HG03095 (cell line): Measurements from ENCODE around the gene VTI1B.
A peak's percentile ranks its signal among the peaks of the same experiment; 100 is the strongest.
"Not testable (repeated sequence)": the region's sequence is repeated elsewhere in the genome, so short reads cannot be mapped to it uniquely, and the experiment has no call there.

Experiments used
- ATAC-seq: cut with Tn5 transposase; IDR thresholded peaks from one replicate; pipeline ENCODE4 v1.9.1; 2021; ENCODE audit warnings: moderate library complexity; ENCODE audit not compliant: unreplicated experiment

The VTI1B gene

DNA sequence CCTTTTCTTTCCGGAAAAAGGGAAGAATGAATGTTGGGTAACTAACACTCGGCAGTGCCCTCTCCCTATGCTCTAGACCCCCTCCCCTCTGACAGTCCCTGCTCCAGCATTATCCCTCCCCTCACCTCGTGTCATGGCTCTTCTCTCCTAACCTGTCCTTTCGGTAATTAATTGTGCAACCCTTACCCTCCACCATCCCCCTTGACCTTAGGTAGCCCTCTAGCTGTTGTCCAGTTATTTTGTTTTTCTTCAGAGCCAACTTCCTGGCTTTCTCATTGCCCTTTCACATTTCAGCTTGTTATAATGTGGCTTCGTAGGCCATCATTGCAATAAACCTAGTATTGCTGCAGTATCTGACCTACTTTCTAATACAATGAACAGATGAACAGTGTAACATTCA is 43.5 kb downstream of the VTI1B start:
- ATAC-seq, result no peak

DNA sequence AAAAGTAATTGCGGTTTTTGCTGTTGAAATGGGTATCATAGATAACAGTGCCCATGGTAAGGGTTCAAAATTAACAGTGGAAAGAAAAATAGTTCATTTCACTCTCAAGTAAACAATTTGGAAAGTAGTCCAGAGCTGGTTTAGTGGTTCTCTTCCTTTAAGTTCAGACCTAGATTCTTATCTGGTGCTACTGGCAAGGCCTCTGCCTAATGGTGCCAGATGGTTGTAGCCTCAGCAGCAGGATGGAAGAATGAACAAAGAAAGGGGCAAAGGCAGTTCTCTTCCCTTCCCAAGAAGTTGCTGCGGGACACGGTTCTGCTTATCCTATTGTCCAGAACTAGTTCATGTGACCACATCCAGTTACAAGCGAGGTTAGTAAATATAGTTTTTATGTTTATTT is 44.2 kb downstream of the VTI1B start:
- no peak for ATAC-seq

DNA sequence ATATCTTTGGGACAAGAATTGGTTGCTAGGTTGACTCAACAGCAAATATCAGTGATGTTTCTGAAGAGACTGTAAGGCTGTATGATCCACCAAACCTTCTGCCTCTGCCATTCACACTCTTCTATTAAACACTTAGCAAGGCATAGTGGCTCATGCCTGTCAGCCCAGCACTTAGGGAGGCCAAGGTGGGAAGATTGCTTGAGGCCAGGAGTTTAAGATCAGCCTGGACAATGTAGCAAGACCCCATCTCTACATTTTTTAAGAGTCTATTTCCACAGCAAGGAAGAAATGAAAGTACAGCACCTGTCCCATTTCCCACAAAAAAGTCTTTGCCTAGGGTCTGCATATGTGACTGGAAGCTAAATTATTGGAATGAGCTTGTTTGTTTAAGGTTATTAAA is 46.9 kb downstream of the VTI1B start:
- no peak for ATAC-seq

DNA sequence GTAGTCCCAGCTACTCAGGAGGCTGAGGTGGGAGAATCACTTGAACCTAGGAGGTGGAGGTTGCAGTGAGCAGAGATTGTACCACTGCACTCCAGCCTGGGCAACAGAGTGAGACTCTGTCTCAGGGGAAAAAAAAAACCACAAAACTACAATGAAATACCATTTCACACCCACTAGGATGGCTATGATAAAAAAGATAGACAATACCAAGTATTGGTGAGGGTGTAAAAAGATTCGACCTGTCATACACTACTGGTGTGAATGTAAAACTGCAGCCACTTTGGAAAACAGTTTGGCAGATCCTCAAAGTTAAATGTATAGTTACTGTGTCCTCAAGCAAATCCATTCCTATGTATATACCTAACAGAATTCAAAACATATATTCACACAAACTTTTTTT is 48.3 kb downstream of the VTI1B start:
- not testable (repeated sequence) for ATAC-seq

DNA sequence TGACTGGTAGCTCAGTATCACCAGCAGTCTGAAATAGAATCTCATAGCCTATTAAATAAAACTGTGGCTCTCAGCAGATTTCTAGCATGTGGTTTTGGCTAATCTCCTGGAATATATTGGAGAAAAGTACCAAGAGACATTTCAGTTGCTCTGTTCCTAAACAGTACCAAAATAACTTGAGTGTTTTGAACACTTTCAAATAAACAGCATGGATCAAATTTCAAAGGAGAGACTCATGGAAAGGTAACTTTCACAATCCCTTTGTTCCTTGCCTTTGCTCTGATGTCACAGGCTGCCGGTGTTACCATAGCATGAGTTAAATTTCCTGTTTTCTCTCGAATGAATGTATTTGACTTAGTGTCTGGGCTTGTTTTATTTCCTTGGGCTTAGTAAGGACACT is 51.3 kb downstream of the VTI1B start:
- no peak for ATAC-seq

DNA sequence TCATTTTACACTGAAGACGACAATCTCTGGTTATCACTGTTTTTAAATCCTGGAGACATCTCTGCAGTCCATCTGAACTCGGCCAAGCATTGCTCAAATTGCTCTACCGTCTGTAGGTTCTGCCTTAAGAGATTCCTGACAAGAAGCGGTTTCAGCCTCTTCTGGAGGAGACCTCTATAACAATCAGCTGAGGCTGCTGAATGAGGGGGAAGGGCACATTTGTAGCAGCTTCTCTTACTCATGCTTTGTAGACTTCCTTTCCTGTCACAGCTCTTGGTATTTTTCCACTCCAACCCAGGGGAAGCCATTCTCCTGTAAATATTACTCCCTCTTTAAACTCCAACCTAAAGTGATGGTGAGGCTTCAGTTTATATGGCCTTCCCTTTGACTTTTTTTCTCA is 51.8 kb downstream of the VTI1B start:
- ATAC-seq, result no peak

DNA sequence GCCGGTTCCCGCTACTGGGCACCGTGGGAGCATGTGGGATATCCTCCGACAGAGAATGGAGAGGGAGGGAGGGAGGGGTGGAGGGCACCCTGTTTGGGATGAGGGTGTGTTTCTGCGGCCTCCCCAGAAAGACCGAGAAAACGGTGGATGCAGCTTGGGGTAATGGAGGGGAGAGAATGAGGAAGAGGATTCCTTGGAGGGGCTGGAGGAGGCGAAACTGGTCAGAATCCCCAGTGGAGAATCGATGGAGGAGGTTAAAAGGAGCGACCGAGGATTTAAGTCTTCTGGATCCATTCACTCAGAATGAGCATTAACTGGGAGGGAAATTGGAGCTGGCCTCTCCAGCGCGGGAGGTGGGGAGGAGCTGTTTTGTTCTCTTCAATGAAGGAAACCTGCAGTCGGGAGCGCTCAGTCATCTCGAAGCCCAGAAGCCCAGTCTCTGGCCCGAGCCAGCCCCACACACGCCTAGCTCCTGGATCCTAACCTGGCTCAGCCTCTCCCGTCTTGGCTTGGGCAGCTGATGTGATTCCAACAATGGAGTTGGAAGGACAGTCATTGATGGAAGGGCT is 54.1 kb downstream of the VTI1B start:
- ATAC-seq, result no peak

DNA sequence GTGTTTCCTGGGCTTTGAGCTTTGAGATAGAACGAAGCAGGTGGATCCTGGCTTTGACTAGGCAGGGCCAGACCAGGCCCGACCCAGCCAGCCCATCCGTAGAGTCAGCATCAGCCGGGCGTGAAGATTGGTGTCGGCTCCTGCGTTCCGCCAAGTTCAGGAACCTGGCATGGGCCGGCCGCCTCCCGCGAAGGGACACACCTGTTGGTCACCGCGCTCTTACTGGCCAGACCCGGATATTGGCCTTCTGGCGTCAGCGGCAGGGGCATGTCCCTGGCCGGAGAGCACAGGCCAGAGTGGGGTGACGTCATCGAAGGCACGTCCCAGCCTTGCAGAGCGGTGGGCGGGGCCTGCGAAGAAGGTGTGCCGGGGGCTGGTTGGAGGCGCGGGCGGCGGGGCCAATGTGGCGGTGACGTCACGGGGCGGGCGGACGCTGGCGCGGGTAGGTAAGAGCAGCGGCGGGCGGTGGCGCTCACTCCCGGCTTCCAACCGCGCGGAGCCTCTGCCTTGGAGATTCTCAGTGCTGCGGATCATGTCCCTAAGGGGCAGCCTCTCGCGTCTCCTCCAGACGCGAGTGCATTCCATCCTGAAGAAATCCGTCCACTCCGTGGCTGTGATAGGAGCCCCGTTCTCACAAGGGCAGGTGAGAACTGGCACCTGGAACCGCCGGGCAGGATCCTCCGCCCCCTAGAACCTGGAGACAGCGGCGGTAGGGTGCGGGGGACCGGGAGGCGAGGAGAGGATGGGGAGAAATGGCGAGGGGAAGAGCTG is 54.8 kb downstream of the VTI1B start, which contains the start of gene ARG2:
Gene ARG2, plus strand, starts transcription at position 475 of the 771 bp plus-strand sequence. Its CDS starts 58 bp downstream, at position 533.
- ATAC-seq, result peak; percentile 93

DNA sequence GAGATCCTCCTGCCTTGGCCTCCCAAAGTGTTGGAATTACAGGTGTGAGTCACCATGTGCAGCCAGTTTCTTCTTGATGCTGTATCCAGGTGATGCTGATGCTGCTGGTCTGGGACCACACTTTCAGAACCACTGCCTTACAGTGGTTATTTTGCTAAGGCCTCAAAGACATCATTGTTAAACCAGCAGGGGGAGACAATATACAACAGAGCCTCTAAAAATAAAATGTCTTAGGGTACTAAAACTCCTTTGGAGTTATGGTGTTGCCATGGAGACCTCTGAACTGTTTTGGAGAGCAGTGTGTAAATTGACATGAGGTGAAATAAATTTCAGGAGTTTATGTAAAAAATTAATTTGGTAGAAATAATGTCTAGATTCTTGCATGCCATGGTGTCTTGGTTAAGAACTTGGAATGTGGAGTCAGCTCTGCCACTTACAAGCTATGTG is 55.8 kb downstream of the VTI1B start:
- ATAC-seq, result no peak

DNA sequence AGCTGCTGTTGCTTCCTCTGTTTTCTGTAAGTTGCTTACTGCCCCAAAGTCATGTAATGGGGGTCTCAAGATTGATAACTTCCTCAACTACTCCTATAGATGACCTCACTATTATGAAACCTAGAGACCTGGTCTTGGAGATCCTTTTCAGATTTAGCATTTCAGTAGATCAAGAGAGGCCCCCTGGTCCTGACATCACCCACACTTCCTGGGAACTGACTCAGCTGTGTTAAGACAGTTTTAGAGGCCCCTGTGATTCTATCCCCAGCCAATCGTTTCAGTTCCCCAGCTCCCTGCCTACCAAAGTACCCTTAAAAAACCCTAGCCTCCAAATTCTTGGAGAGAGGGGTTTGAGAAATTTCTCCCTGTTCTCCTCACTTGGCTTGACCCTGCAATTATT is 63.9 kb downstream of the VTI1B start:
- no peak for ATAC-seq

DNA sequence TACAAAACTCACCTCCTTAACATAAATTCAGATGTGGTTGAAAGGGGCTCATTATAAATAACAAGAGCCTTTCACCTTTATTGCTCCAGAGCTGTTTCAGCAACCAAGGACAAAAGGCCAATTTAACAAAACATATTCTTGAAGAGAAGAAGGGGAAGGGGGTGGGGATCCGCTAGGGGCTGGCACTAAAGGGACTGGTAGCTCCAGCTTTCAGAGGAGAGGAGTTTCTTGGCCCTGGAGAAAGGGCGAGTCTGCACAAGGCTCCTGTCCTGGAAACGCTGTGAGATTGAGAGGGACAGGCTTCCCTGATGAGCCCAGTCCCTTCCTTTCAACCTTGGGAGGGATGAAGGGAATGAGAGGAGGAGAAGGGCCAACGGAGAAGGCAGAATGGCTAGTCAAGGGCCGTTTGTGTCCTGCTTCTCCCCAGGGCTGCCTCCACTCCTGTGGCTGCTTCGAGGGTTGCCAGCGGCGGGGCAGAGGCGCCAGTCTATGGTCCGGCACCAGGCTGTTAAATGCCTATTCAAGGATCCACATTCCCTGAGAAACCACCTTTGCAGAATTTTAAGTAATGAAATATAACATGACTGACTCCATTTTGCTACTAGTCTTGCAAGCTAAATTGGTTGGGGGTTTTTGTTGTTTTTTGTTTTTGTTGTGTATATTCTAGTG is 64.7 kb downstream of the VTI1B start:
- ATAC-seq, result no peak

DNA sequence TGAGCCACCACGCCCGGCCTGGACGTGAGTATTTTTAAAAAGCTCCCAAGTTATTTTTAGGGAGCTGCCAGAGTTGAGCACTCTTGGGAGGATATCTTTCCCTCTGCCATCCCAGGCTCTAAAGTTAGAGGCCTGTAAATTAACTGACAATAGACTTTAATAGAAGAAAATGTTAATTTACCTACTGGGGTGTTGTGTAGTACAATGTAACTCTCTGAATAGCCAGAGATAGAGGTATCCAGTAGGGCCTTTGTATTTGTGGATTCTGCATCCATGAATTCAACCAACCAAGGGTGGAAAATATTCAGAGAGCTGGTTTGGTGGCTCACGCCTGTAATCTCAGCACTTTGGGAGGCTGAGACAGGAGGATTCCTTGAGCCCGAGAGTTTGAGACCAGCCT is 66.8 kb downstream of the VTI1B start:
- ATAC-seq, result no peak

DNA sequence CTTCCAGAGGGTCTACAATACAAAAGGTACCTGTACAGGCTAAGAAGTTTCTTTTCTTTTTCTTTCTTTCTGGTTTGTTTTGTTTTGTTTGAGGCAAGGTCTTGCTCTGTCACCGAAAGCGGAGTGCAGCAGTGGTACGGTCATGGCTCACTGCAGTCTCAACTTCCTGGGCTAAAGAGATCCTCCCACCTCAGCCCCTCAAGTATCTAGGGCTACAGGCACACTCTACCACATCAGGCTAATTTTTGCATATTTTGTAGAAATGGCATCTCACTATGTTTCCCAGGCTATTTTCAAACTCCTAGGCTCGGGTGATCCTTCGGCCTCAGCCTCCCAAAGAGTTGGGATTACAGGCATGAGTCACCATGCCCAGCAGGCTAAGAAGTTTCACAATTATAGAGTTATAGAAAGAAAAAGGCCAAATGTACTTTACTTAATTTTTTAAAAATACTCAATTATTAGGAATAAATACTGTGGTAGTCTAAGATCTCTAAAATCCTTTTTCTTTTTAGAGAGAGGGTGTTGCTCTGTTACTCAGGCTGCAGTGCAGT is 71.4 kb downstream of the VTI1B start:
- peak; percentile 71 for ATAC-seq

DNA sequence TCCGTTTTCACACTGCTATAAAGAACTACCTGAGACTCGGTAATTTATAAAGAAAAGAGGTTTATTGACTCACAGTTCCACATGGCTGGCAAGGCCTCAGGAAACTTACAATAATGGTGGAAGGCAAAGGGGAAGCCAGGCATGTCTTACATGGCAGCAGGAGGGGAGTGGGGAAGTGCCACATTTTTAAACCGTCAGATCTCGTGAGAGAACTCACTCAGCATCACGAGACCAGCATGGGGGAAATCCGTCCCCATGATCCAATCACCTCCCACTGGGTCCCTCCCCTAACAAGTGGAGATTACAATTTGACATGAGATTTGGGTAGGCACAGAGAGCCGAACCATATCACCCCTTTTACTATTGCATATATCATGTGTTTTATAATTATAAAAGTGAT is 72.4 kb downstream of the VTI1B start:
- ATAC-seq, result no peak

DNA sequence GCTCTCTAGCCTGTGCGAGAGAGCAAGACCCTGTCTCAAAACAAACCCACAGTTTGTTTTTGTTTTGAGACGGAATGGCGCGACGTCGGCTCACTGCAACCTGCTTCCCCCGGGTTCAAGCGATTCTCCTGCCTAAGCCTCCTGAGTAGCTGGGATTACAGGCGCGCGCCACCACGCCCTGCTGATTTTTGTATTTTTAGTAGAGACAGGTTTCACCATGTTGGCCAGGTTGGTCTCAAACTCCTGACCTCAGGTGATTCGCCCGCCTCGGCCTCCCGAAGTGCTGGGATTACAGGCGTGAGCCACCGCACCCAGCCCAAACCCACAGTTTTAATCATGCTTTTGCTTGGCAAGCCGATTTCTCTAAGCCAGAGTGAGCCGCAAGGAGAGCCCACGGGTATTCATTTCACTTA is 73.9 kb downstream of the VTI1B start:
- ATAC-seq, result not testable (repeated sequence)

DNA sequence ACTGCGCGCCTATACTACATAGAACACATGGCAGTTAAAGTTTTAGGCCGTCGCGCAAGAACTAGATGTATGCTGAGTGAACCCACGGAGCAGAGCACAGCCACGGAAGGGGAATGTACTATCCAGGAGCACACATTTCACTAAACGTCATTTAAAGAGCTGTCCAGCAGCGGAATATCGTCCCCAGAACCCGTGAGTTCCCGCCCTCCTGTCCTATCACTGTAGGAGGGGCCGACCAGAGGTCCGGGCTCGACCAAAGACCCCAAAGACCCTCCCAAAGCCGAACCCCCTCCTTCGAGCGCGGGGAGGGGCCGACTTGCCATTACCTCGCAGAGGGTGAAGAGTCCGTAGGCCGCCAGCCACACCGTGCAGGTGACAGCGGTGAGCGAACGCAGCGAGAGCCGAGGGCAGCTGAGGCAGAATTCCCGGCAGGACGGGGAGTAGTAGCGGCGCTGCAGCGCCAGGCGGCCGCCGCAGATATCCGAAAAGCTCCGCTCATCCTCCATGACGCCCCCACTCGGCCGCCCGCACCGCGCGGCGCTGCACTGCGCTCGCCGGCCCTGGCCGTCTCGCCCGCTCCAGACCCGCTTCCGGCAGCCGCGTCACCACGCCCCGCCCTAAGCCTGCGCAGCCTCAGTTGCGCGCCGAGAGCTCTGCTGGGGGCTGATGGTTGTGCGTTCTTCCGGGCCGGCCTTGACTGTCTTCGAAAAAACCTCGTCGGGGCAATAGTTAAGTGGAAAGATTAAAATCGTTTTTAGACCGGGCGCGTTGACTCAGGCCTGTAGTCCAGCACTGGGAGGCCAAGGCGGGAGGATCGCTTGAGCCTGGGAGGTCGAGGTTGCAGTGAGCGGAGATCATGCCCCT is 74.5 kb downstream of the VTI1B start, which contains the start of gene PIGH:
Gene PIGH, minus strand, starts transcription at position 571 of the 864 bp plus-strand sequence. Its CDS starts 65 bp downstream, at position 506.
- peak; percentile 87 for ATAC-seq
